ENCODE data around the gene LIMCH1.

LIMCH1 gene

DNA sequence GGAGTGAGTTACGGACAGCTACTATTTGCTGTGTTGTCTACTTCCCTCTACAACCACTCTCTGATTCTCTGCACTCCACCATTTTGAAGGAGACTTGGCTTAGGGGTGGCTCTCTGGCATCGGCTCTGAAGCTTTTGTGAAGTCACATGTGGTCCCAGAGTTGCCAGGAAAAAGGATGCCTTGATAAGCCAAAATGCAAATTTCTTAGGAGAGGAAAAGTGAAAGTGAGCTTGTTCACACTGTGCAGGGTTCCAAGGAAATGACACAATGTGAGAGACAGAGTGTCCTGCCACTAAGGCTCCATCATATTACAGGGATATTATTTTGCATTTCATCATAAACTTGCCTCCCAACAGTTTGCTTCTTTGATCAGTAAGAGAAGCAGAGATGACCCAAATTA, 203.4 kb downstream of the LIMCH1 start:
- DNase-seq, result no peak

DNA sequence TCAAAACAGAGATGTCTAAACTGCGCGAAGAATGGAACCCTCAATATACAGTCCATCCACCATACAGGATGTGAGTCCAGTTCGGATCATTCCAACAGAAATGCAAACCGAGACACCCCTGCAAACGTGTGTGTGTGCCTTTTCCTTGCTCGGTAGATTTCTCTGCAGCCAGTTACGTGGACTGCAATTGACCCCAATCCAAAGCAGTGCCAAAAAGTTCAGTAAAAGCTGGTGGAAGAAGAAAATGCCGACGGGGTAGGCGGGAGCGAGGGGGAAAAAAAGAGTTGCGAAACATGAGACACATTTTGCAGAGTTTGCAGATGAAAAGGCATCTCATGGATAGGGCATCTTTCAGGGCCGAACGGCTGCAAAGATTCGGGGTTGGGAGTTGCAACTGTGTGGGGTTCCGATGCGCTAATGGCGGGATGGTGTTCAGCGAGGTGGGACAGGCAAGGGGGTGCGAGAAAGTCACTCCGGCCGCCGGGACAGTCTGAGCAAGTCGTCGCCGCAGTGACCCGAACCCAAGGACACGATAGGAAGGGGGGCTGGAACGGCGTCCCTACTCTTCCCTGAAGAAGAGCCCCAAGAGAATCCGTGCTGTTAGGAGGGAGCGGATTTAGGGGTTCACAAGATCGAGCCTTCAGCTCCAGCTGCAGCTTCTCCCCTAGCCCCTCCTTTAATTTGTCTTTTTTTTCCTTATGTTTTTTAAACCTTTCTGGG, 206.8 kb downstream of the LIMCH1 start:
- no peak for DNase-seq

DNA sequence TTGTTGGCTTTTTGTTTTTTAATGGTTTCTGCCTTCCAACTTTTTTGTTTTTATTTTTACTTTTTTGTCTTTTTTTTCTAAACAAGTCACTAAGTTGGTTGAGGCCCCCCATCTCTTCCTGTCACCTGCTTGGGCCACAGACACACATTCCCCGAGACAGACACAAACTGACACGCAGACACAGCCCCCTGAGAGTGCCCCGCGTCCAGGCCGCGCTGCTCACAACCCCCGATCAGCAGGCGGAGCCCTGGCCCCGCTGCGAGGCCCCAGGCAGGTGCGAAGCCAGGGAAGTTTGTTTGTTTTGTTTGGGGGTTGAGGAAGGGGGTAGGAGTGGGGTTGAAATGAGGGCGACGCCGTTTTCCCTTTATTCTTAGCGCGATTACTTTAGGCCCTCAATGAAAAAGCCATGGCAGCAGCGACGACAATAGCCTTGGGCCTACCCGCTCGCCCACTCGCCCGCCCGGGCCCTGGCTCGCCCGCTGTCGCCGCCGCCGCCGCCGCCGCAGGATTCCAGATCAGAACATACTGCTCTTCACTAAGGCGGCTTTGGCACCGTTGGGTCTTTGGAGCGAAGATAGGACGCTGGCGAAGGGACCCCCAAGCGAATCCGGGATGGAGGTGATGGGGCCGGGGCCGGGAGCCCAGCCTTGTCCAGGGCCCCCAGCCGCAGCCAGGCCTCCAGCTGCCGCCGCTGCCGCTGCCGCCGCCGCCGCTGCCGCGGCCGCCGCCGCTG, 207.5 kb downstream of the LIMCH1 start:
- no peak for DNase-seq

DNA sequence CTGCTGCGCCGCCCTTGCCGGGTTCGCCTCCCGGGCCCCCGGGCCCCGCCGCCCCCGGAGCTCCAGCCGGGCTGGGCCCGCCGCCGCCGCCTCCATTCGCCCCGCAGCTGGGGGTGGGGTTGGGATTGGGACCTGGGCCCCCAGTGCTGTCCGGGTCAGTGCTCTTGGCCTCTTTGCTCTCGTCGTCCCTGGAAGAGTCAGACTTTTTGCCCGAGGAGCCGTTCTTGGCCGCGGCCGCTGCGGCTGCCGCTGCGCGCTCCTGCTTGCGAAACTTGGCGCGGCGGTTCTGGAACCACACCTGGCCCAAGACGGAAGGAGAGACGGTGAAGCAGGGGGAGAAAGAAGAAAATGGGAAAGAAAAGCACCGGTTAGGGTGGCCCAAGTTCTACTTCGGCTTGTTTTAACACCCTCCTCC, 208.1 kb downstream of the LIMCH1 start:
- DNase-seq, result no peak

DNA sequence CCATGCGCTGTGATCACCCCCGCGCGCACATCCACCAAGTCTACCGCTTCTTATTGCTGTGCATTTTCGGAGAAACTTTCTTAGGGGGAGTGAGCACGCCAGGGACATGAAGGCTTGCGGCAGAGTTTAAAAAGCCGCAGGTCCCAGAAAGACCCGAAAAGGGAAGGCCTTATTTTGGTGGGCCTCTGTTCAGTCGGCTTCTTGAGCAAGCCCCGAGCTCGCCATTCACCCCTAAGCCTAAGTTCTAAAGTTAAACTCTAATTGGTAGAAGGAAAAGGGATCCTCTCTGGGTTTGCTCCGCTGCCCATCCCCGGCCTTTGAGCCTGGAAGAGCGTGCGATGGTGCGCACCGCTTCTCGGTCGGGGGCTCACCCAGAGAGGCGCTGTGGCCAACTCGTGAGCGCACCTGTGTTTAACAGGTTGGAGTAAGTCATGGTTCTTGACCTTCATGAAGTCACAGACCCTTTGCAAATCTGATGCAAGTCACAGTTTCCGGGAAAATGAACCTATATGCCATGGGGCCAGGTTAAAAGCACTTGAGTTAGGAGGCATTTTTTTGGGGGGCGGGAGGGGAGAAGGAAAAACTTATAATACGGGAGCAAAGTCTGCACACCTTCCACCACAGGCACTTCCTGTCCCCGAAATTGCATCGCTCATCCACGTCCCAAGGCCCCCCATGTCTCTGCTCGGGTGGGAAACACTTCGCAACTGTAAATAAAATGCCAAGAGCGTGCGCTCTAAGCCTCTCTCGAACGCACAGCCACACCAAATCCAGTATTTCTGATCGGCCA, 208.7 kb downstream of the LIMCH1 start:
- no peak for DNase-seq

DNA sequence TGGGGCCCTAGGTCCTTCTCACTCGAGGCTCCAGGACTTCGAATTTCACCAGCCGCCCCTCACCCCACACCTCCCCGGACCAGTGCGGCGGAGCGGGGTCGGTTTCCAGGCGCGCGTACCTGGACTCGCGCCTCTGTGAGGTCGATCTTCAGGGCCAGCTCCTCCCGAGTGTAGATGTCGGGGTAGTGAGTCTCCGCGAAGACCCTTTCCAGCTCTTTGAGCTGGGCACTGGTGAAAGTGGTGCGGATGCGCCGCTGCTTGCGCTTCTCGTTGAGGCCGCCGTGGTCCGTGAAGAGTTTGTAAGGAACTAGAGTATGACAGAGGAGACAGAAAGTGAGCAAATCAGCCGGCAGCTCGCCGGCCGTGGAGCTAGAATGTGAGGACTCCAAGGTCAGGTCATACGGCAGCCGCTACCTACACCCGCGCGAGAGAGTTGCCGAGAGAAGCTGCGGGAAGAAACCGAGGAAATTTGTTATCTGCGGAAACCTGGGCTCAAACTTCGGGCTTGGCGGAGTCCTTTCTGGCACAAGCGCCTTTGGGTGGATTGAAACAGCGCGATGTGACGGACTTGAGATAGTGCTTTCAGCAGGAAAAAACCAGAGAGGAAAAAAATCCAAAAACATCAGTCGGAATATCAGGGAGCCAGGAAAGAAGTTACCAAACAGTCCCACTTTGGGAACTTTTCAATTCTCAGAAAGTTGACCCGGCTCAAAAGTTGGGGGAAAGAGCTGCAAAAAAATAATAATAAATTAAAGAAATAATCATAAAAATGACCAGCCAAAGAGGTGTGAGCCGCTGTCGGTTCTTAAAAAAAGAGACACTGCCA, 209.5 kb downstream of the LIMCH1 start:
- DNase-seq, result no peak

DNA sequence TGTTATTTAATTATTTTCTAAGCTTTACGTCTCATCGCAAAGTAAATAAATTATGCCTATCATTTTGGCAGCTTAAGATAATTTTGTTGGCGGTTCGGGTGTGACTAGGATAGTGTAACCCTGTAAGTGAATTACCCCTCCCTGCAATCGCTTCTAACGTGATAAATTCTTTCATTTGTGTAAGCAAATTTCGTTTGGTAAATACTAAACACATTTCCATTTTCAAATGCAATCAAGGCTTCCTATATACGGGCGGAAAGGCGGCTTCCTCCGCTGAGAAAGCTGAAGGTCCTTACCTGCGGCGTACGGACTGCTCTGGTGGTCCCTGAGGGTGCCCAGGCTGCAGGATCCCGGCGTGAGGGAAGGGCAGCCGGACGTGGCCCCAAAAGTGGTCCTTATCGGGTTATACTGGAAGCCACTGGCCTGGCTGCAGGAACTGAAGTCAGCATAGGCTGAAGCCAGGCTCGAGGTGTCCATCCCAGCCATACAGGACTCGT, 210.2 kb downstream of the LIMCH1 start:
- DNase-seq, result no peak

DNA sequence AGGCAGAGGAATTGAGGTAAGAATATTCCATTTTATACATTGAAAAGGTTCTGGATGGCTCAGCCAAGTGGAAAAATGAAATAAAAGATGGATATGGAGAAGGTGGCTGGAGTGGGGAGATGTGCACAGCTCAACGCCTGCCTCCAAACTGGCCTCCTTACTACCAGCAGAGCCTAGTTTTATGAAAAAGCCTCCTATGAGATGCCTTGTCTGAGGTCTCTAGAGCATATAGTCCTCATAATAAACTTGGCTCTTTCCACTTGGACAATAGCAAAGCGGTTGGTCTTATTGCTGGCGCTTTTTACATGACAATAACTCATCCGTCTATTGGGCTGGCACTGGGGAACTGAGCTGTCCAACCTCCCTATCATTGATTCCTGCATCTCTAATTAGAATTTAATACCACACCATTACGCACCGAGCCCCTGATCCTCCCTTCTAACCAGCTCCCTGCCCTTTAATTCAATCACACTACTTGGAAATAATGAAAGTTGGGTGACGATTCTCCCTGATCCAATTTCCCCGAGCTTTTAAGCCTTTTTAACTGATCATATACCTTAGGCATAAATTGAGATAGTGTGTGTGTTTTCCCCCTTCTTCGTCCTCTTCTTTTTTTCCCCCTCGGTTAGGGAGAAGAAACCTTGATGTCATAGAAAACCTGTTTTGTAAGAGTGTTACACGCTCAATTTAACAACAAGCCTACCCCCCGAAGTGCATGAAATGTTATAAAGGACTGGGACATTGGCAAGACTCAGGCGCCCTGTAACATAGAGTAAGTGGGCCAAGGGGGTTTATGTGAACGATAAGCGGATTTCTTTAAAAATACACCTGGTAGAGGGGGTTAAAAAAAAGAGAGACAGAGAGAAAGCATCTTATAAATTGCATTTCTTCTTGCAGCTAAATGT, 210.9 kb downstream of the LIMCH1 start, which contains the start of gene PHOX2B:
Gene PHOX2B, minus strand, starts transcription at position 155 of the 905 bp plus-strand sequence. Its CDS starts 115 bp downstream, at position 40.
- peak in 2 of 3 experiments; percentile 45 to 62 for DNase-seq

DNA sequence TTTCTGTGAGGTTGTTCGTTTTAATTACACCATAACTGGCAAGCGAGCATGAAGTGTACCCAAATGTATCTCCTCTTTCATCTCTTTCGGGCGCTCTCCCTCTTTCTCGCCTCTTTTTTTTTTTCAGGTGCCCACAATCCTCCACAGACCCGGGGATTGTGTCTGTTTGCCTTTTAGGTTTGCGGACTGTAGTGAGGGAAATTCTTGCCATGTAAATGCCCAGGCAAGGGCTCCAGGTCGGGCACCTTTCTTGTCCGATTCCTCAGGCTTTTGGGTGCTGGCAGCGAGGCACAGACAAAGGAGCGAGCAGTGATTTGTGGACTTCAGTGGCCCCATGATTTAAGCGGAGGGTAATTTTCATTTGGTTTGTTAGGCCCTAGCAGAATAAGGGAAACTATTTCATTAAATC, 211.7 kb downstream of the LIMCH1 start:
- DNase-seq, result peak in 1 of 3 experiments; percentile 43

All from NCI-H1417 (cell line).